Activated CD8-positive, alpha-beta memory T cell treated with anti-CD3 and anti-CD28 coated beads, Interleukin-2, amount 50 U/mL, for 1 hour (primary cell): Measurements from ENCODE around the gene VBP1.
"Not testable (repeated sequence)": the region's sequence is repeated elsewhere in the genome, so short reads cannot be mapped to it uniquely, and the experiment has no call there.

Experiments
- DNase-seq: peaks from one replicate; pipeline ENCODE4 v3.0.0-alpha.2; 2020; ENCODE audit errors: extremely low read depth

VBP1 gene

GRCh38 chrX:155263854-155264628, 47.8 kb downstream of the VBP1 start, which contains the start of gene RAB39B:
TSS of gene RAB39B (minus strand) at chrX:155264491. CDS start at chrX:155264288, 203 bp downstream.
- peak; percentile 32 for DNase-seq

GRCh38 chrX:155266439-155266838, 50.2 kb downstream of the VBP1 start:
- no peak for DNase-seq

GRCh38 chrX:155267995-155268394, 51.7 kb downstream of the VBP1 start:
- not testable (repeated sequence) for DNase-seq

GRCh38 chrX:155270969-155271368, 54.7 kb downstream of the VBP1 start:
- no peak for DNase-seq

- no peak for DNase-seq
Measured at GRCh38 chrX:155279873-155280272, 63.6 kb downstream of the VBP1 start.
